IMR-90 (cell line): Measurements from ENCODE around the gene NR4A1. TPM values are rescaled to one million over a fixed set of nuclear protein-coding genes. Genes with fewer than 3 reads are reported as not detected.

Source experiments
- ATAC-seq: fragments of 200-7000 bp; cut with Tn5 transposase; 2 replicates; pipeline ENCODE4 v1.9.1; 2020; ENCODE audit warnings: low read depth, mild to moderate bottlenecking, moderate library complexity
- BruUV-seq: library from RNA; stranded (reverse); fragments of 400-500 nt; replicated peaks from 2 replicates; lab custom pipeline; 2021; lab: Mats Ljungman, UMichigan
- CTCF ChIA-PET: fragments of 300-600 bp; formaldehyde crosslinking; extraction: SDS; loops from one replicate; lab custom pipeline; 2021; ENCODE audit warnings: antibody characterized with exemption; lab: Yijun Ruan, JAX
- POLR2A ChIA-PET: fragments of 300-600 bp; sonication (Branson Sonifier 250); formaldehyde crosslinking; loops from one replicate; lab custom pipeline; 2022; ENCODE audit warnings: antibody characterized with exemption; ENCODE audit not compliant: unreplicated experiment; lab: Charles Lee
- DNase-seq: peaks from one replicate; pipeline ENCODE4 v3.0.0; 2013
- H2AFZ ChIP-seq: replicated peaks from 2 replicates; pipeline ENCODE3; 2013; ENCODE audit warnings: low read length, mild to moderate bottlenecking; ENCODE audit not compliant: poor library complexity
- H2AK5ac ChIP-seq: 2 replicates; pipeline ENCODE4 v1.6.1; 2013; ENCODE audit warnings: low read depth, low read length, inconsistent platforms
- H2AK9ac ChIP-seq: replicated peaks from 2 replicates; pipeline ENCODE3; 2013; ENCODE audit warnings: mild to moderate bottlenecking, low read depth, low read length, moderate library complexity; ENCODE audit not compliant: poor library complexity
- H2BK120ac ChIP-seq: 2 replicates; pipeline ENCODE4 v1.6.1; 2013; ENCODE audit warnings: low read depth, low read length, inconsistent platforms
- H2BK15ac ChIP-seq: 3 replicates; pipeline ENCODE4 v1.6.1; 2013; ENCODE audit warnings: low read depth, low read length, inconsistent platforms
- H2BK20ac ChIP-seq: 2 replicates; pipeline ENCODE4 v1.6.1; 2013; ENCODE audit warnings: low read depth, mild to moderate bottlenecking, inconsistent platforms, low read length, moderate library complexity
- H2BK5ac ChIP-seq: 2 replicates; pipeline ENCODE4 v1.6.1; 2013; ENCODE audit warnings: mild to moderate bottlenecking, low read depth, low read length, inconsistent platforms; ENCODE audit not compliant: poor library complexity, severe bottlenecking
- H3K14ac ChIP-seq: replicated peaks from 2 replicates; pipeline ENCODE4 v1.6.1; 2013; ENCODE audit warnings: low read depth, low read length, inconsistent platforms
- H3K18ac ChIP-seq: 2 replicates; pipeline ENCODE4 v1.6.1; 2013; ENCODE audit warnings: low read depth, low read length, control low read depth
- H3K23ac ChIP-seq: 2 replicates; pipeline ENCODE4 v1.6.1; 2013; ENCODE audit warnings: low read depth, low read length, inconsistent platforms
- H3K27ac ChIP-seq: 2 replicates; pipeline ENCODE4 v1.5.1; 2013; ENCODE audit warnings: mild to moderate bottlenecking, control low read depth, low read length; ENCODE audit not compliant: insufficient read depth
- H3K27me3 ChIP-seq: 2 replicates; pipeline ENCODE4 v1.6.1; 2013; ENCODE audit warnings: low read length; ENCODE audit not compliant: control insufficient read depth, insufficient read depth
- H3K36me3 ChIP-seq: 2 replicates; pipeline ENCODE4 v1.6.1; 2013; ENCODE audit warnings: low read length, mixed read lengths; ENCODE audit not compliant: control insufficient read depth, insufficient read depth
- H3K4ac ChIP-seq: 2 replicates; pipeline ENCODE4 v1.6.1; 2013; ENCODE audit warnings: low read depth, low read length, inconsistent platforms
- H3K4me1 ChIP-seq: 2 replicates; pipeline ENCODE4 v1.6.1; 2013; ENCODE audit warnings: low read length, mixed read lengths; ENCODE audit not compliant: control insufficient read depth, insufficient read depth
- H3K4me2 ChIP-seq: 2 replicates; pipeline ENCODE4 v1.6.1; 2013; ENCODE audit warnings: low read depth, mild to moderate bottlenecking, control low read depth, low read length, moderate library complexity
- H3K4me3 ChIP-seq: 2 replicates; pipeline ENCODE4 v1.5.1; 2013; ENCODE audit warnings: low read depth, mild to moderate bottlenecking, control low read depth, low read length, moderate library complexity; ENCODE audit not compliant: insufficient read depth
- H3K56ac ChIP-seq: 2 replicates; pipeline ENCODE4 v1.6.1; 2013; ENCODE audit warnings: low read length, inconsistent platforms; ENCODE audit not compliant: insufficient read depth; ENCODE audit errors: extremely low read depth
- H3K79me1 ChIP-seq, 2 experiments: 2 replicates each; pipeline ENCODE4 v1.6.1; 2013; ENCODE audit warnings: low read length in 2 of 2, inconsistent platforms in 1 of 2, low read depth in 1 of 2
- H3K9ac ChIP-seq: 2 replicates; pipeline ENCODE4 v1.6.1; 2013; ENCODE audit warnings: low read depth, low read length, control low read depth
- H3K9me1 ChIP-seq: 2 replicates; pipeline ENCODE4 v1.6.1; 2013; ENCODE audit warnings: low read length, inconsistent platforms; ENCODE audit not compliant: insufficient read depth
- H3K9me3 ChIP-seq: 2 replicates; pipeline ENCODE4 v1.6.1; 2013; ENCODE audit warnings: low read length; ENCODE audit not compliant: control insufficient read depth, insufficient read depth
- H4K20me1 ChIP-seq: 2 replicates; pipeline ENCODE4 v1.6.1; 2013; ENCODE audit warnings: low read length, inconsistent platforms; ENCODE audit not compliant: insufficient read depth
- H4K5ac ChIP-seq: 2 replicates; pipeline ENCODE4 v1.6.1; 2013; ENCODE audit warnings: mild to moderate bottlenecking, low read depth, low read length, control low read depth
- H4K8ac ChIP-seq, 2 experiments: 2 replicates each; pipeline ENCODE4 v1.6.1; 2013; ENCODE audit warnings: low read depth in 2 of 2, low read length in 2 of 2, control low read depth in 1 of 2, inconsistent platforms in 1 of 2
- H4K91ac ChIP-seq: 2 replicates; pipeline ENCODE4 v1.6.1; 2013; ENCODE audit warnings: low read depth, low read length, inconsistent platforms; ENCODE audit not compliant: insufficient read depth
- BHLHE40 ChIP-seq: fragments of 150-350 bp; IDR thresholded peaks from 2 replicates; pipeline ENCODE4 v1.6.1; 2016; ENCODE audit warnings: mild to moderate bottlenecking, low read depth, low read length
- CEBPB ChIP-seq: IDR thresholded peaks from 2 replicates; pipeline ENCODE4 v1.6.1; 2012; ENCODE audit warnings: low read depth, low read length, improper control_type of control experiment
- CHD1 ChIP-seq: IDR thresholded peaks from 2 replicates; pipeline ENCODE4 v1.6.1; 2012; ENCODE audit warnings: low read depth, low read length, improper control_type of control experiment
- CTCF ChIP-seq: conservative IDR thresholded peaks from 2 replicates; pipeline ENCODE4 v1.5.1; 2012; ENCODE audit warnings: mild to moderate bottlenecking, low read depth, low read length, improper control_type of control experiment
- ELK1 ChIP-seq: fragments of 150-350 bp; IDR thresholded peaks from 2 replicates; pipeline ENCODE4 v1.6.1; 2016; ENCODE audit warnings: low read depth, mild to moderate bottlenecking, low read length, moderate library complexity, borderline replicate concordance
- FOS ChIP-seq: fragments of 150-350 bp; IDR thresholded peaks from 2 replicates; pipeline ENCODE4 v1.6.1; 2016; ENCODE audit warnings: low read depth, low read length
- MAFK ChIP-seq: IDR thresholded peaks from 2 replicates; pipeline ENCODE4 v1.6.1; 2012; ENCODE audit warnings: low read depth, low read length, improper control_type of control experiment
- MAZ ChIP-seq: IDR thresholded peaks from 2 replicates; pipeline ENCODE4 v1.6.1; 2012; ENCODE audit warnings: low read depth, mild to moderate bottlenecking, low read length, improper control_type of control experiment, moderate library complexity, borderline replicate concordance
- MXI1 ChIP-seq: IDR thresholded peaks from 2 replicates; pipeline ENCODE4 v1.6.1; 2012; ENCODE audit warnings: low read depth, mild to moderate bottlenecking, low read length, moderate library complexity, borderline replicate concordance
- NFE2L2 ChIP-seq: fragments of 150-350 bp; IDR thresholded peaks from 2 replicates; pipeline ENCODE4 v1.6.1; 2016; ENCODE audit warnings: low read depth, mild to moderate bottlenecking, low read length
- POLR2A ChIP-seq: IDR thresholded peaks from 2 replicates; pipeline ENCODE4 v1.6.1; 2012; ENCODE audit warnings: mild to moderate bottlenecking, low read depth, low read length
- RAD21 ChIP-seq: IDR thresholded peaks from 2 replicates; pipeline ENCODE4 v1.6.1; 2012; ENCODE audit warnings: low read length, improper control_type of control experiment
- RCOR1 ChIP-seq: IDR thresholded peaks from 2 replicates; pipeline ENCODE4 v1.6.1; 2012; ENCODE audit warnings: mild to moderate bottlenecking, low read length, improper control_type of control experiment; ENCODE audit not compliant: insufficient replicate concordance
- RFX5 ChIP-seq: IDR thresholded peaks from 2 replicates; pipeline ENCODE4 v1.8.0; 2012; ENCODE audit warnings: low read depth, mild to moderate bottlenecking, low read length, moderate library complexity
- SMC3 ChIP-seq: fragments of 150-350 bp; IDR thresholded peaks from 2 replicates; pipeline ENCODE4 v1.6.1; 2016; ENCODE audit warnings: low read depth, mild to moderate bottlenecking, antibody characterized with exemption, low read length, moderate library complexity
- USF2 ChIP-seq: fragments of 150-350 bp; IDR thresholded peaks from 2 replicates; pipeline ENCODE4 v1.6.1; 2017; ENCODE audit warnings: mild to moderate bottlenecking, antibody characterized with exemption, low read length, low read depth
- WGBS, 2 experiments: methylation state at CpG; one replicate each; pipeline versions ENCODE4 v1.1.5 to v1.1.7; 2013; ENCODE audit warnings: missing lambda C conversion rate in 2 of 2; ENCODE audit not compliant: insufficient read length in 1 of 2; ENCODE audit errors: extremely low coverage in 2 of 2; 5-methylcytosine and 5-hydroxymethylcytosine counted together
- dilution Hi-C: fragments of 300-500 bp; cut with HindIII; formaldehyde crosslinking; loops from one replicate; pipeline ENCODE4 v1.14.3; 2018; ENCODE audit warnings: low sequenced_read_pairs; ENCODE audit not compliant: unreplicated experiment
- in situ Hi-C: fragments of 300-500 bp; cut with MboI; formaldehyde crosslinking; loops from 3 replicates; pipeline ENCODE4 v1.14.3; 2019; ENCODE audit warnings: low sequenced_read_pairs, inconsistent platforms, mixed read lengths
- intact Hi-C: fragments of 100-400 bp; cut with micrococcal nuclease; formaldehyde crosslinking; loops from 2 replicates; pipeline ENCODE4 v1.10.0; 2022
- polyA plus RNA-seq, 3 experiments: library from polyadenylated mRNA; depleted of rRNA; stranded (reverse); fragments of >200 nt; gene quantifications; 2 replicates each; pipeline ENCODE4 v1.2.3, GENCODE V29; 2012; ENCODE audit warnings: low replicate concordance in 1 of 3
- total RNA-seq: library from RNA; depleted of rRNA; stranded (reverse); fragments of >200 nt; gene quantifications from 2 replicates; pipeline ENCODE4 v1.2.3, GENCODE V29; 2012

Gene NR4A1
- total and polyA plus RNA-seq, 2 of the 4 experiments (the other 2 are of a cell fraction): 6.6 to 34.1 TPM

- H3K23ac ChIP-seq: no peak overlapping the region
- H3K79me1 ChIP-seq: peaks cover 0 to 3% of the 10 kb centered on the region in 2 experiments; a peak in 1 of 4 replicates
- H2AK9ac ChIP-seq: peak overlapping the region; percentile 88
- no peak overlapping the region for H3K14ac ChIP-seq
- no peak overlapping the region for H4K5ac ChIP-seq
- H4K20me1 ChIP-seq: no peaks in the 10 kb centered on the region; the same call in 1 of the 2 replicates
- TF ChIP-seq ELK1 (no peak), BHLHE40 (no peak), MXI1 (no peak), USF2 (no peak), CEBPB (no peak), MAZ (no peak), SMC3 (no peak), CHD1 (no peak), NFE2L2 (no peak), POLR2A (no peak), CTCF (no peak), RCOR1 (no peak), RAD21 (no peak), FOS (no peak), RFX5 (no peak), MAFK (no peak)
- ATAC-seq: no peak
- no peaks in the 10 kb centered on the region for H3K27me3 ChIP-seq
- H2BK15ac ChIP-seq: no peak overlapping the region
- no peak overlapping the region for H3K4me2 ChIP-seq
- ChIA-PET CTCF (interaction anchor here (0.6 to 8.6 kb wide), 31 partner anchors 12 to 1354 kb away, joined by 3 to 128 read pairs (median 4); partner anchors contain the start of genes ATG101, KRT80, SMIM41 and TAMALIN), POLR2A (interaction anchor here (0.6 kb wide), 1 partner anchor 18 kb away, joined by 3 read pairs; no protein-coding TSS in a partner anchor)
- H2BK120ac ChIP-seq: no peak overlapping the region
- H4K91ac ChIP-seq: no peak overlapping the region
- no peak overlapping the region for H3K4ac ChIP-seq
- no peak overlapping the region for H3K4me3 ChIP-seq
- no CpG with 5 or more reads among the region's 15 CpGs for WGBS, 2 experiments
- no TSS peak for BruUV-seq
- no peaks in the 10 kb centered on the region for H3K9me3 ChIP-seq
- H2AFZ ChIP-seq: peak overlapping the region; percentile 61
- H2BK5ac ChIP-seq: no peak overlapping the region
- H3K56ac ChIP-seq: no peak overlapping the region
- peaks cover 6% of the 10 kb centered on the region; the same call in 1 of the 2 replicates for H3K4me1 ChIP-seq
- intact Hi-C loops (loop anchor here (1.0 to 5.0 kb wide), 4 partner anchors 32 to 133 kb away; no protein-coding TSS in a partner anchor), in situ Hi-C loops (loop anchor here (5.0 kb wide), 2 partner anchors 57 to 97 kb away; no protein-coding TSS in a partner anchor), dilution Hi-C loops (no loop called here)
- no peak overlapping the region for H2BK20ac ChIP-seq
- no peak overlapping the region for H3K18ac ChIP-seq
- H3K36me3 ChIP-seq: no peaks in the 10 kb centered on the region
- no peak overlapping the region for H4K8ac ChIP-seq
- H3K27ac ChIP-seq: no peak overlapping the region
- no peaks in the 10 kb centered on the region for H3K9me1 ChIP-seq
- H3K9ac ChIP-seq: no peak overlapping the region
- peak overlapping the region; percentile 23 for H2AK5ac ChIP-seq
- DNase-seq: no peak
Observed at GRCh38 chr12:52024845-52025230, 26.4 kb upstream of the NR4A1 start.
